ENCODE measurements around the gene LACRT. TPM values are rescaled to one million over a fixed set of nuclear protein-coding genes. Genes with fewer than 3 reads are reported as not detected.

LACRT gene
- not detected in 2 replicates for total RNA-seq

GRCh38 chr12:54634795-54635194, at the start of gene LACRT:
TSS of gene LACRT (minus strand) at chr12:54634895. CDS start at chr12:54634841, 54 bp downstream.

GRCh38 chr12:54648265-54648664, 13.6 kb upstream of the LACRT start, which contains the start of gene DCD:
TSS of gene DCD (minus strand) at chr12:54648365. CDS start at chr12:54648303, 62 bp downstream.

GRCh38 chr12:54588110-54588889, 46.4 kb downstream of the LACRT start, which contains the start of gene PPP1R1A:
TSS of gene PPP1R1A (minus strand) at chr12:54588659. CDS start at chr12:54588488, 171 bp downstream.

Other genes with a start within 250 kb of the LACRT start
- 746 and 1,015 TPM in 2 replicates for gene ITGA5, start 215.6 kb downstream of the LACRT start, total RNA-seq
- gene GTSF1, start 161.3 kb downstream of the LACRT start, total RNA-seq, result 0.65 TPM in 1 of 2 replicates, not detected in the other
- under 0.01 and 0.32 TPM in 2 replicates for gene NCKAP1L, start 137.1 kb downstream of the LACRT start, total RNA-seq
- gene PDE1B, start 85.3 kb downstream of the LACRT start, total RNA-seq, result under 0.01 TPM in 1 of 2 replicates, not detected in the other
- not detected in 2 replicates for gene PPP1R1A, start 46.2 kb downstream of the LACRT start, total RNA-seq
- not detected in 2 replicates for gene DCD, start 13.5 kb upstream of the LACRT start, total RNA-seq
- gene MUCL1, start 219.6 kb upstream of the LACRT start, total RNA-seq, result not detected in 2 replicates

Data from epithelial cell of umbilical artery (primary cell).